Heart left ventricle (tissue), 13 donors: Measurements from ENCODE around the gene NEB.
A peak's percentile ranks its signal among the peaks of the same experiment; 100 is the strongest.

ENCODE experiments used
- CTCF ChIP-seq, 12 donors: fragments of 200-600 bp; sonication (generic) in 4 of 12; IDR thresholded peaks; one replicate each; pipeline versions ENCODE4 v1.5.0 to v1.8.0; 2018 to 2022; ENCODE audit warnings: antibody characterized with exemption in 12 of 12, mild to moderate bottlenecking in 5 of 12
- POLR2A ChIP-seq, 2 donors: fragments of 450-650 bp; IDR thresholded peaks; one replicate each; pipeline ENCODE4 v1.6.1; 2017; ENCODE audit warnings: antibody characterized with exemption in 2 of 2, mild to moderate bottlenecking in 2 of 2, moderate library complexity in 2 of 2
- donor health status: ischemic (EF 13 %, LVEDD 7.1; RV severe dilation, severe dysfunction).
- donor health status: DM: no; HTN: yes; CAD: no.
- donor health status: DM: no; HTN: no; CAD: no.
- donor health status: ischemic (EF 25% LVEDD 6.9; RV normal size, moderate dysfunction).
- donor health status: ischemic (EF 25% LVEDD 5.7; RV mildly dilated, moderate dysfunction).
- donor health status: ischemic (EF 35%, LVEDD 5.7; RV mildly dilated, moderate dysfunction).
- donor health status: nonischemic (EF 11% LVEDD 7.7; RV severe dilation, severe dysfunction).
- donor health status: DM: yes; HTN: yes; CAD: no.
- donor health status: PGD.
- donor health status: ischemic (EF 29% LVEDD 5.4; RV normal size, mild dysfunction).
- donor health status: nonischemic (EF 23%, LVEDD 6.1; RV moderate dilation, normal function).

GRCh38 chr2:151616760-151617339 lies 117.4 kb downstream of the NEB start:
- peak in 1 of 12 donors; percentile 7 for TF ChIP-seq CTCF (IDR thresholded peaks at IDR 0.05)
- no peak for TF ChIP-seq POLR2A (IDR thresholded peaks at IDR 0.05)
